ENCODE measurements around the gene ITGAV.

DNA sequence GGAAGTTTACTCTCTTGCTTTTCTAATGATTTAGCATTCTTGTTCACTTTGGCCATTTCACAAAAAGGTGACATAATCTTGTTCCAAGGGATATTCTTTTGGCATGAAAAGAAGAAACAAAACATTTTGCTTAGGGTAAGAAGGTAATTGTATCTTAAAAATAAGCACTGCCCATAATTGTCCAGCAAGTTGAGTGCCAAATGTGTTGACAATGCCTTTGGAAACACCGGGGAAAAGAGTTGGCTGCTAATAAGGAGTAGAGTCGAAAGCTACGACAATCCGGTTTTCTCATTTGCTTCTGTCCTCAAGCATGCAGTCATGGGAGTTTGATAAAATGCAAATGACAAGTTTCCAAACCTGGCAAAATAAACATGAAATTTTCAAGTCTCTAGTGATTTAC, 27.3 kb downstream of the ITGAV start:
- TF ChIP-seq, protein P1, sequence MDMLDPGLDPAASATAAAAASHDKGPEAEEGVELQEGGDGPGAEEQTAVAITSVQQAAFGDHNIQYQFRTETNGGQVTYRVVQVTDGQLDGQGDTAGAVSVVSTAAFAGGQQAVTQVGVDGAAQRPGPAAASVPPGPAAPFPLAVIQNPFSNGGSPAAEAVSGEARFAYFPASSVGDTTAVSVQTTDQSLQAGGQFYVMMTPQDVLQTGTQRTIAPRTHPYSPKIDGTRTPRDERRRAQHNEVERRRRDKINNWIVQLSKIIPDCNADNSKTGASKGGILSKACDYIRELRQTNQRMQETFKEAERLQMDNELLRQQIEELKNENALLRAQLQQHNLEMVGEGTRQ (IDR thresholded peaks at IDR 0.05; ENCODE audit: low read depth, low read length) = no peak
- TF ChIP-seq, protein P2, sequence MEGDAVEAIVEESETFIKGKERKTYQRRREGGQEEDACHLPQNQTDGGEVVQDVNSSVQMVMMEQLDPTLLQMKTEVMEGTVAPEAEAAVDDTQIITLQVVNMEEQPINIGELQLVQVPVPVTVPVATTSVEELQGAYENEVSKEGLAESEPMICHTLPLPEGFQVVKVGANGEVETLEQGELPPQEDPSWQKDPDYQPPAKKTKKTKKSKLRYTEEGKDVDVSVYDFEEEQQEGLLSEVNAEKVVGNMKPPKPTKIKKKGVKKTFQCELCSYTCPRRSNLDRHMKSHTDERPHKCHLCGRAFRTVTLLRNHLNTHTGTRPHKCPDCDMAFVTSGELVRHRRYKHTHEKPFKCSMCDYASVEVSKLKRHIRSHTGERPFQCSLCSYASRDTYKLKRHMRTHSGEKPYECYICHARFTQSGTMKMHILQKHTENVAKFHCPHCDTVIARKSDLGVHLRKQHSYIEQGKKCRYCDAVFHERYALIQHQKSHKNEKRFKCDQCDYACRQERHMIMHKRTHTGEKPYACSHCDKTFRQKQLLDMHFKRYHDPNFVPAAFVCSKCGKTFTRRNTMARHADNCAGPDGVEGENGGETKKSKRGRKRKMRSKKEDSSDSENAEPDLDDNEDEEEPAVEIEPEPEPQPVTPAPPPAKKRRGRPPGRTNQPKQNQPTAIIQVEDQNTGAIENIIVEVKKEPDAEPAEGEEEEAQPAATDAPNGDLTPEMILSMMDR (conservative IDR thresholded peaks at IDR 0.05; ENCODE audit: low read depth, low read length) = no peak
- no peak for TF ChIP-seq BHLHE40 (IDR thresholded peaks at IDR 0.05; ENCODE audit: low read depth, low read length)
- TF ChIP-seq, protein P3, sequence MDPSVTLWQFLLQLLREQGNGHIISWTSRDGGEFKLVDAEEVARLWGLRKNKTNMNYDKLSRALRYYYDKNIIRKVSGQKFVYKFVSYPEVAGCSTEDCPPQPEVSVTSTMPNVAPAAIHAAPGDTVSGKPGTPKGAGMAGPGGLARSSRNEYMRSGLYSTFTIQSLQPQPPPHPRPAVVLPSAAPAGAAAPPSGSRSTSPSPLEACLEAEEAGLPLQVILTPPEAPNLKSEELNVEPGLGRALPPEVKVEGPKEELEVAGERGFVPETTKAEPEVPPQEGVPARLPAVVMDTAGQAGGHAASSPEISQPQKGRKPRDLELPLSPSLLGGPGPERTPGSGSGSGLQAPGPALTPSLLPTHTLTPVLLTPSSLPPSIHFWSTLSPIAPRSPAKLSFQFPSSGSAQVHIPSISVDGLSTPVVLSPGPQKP (IDR thresholded peaks at IDR 0.05; ENCODE audit: borderline replicate concordance, low read depth, low read length) = no peak
- TF ChIP-seq POLR2A (IDR thresholded peaks at IDR 0.05; ENCODE audit: low read depth, low read length) = no peak
- TF ChIP-seq CEBPB (IDR thresholded peaks at IDR 0.05; ENCODE audit: low read depth, low read length) = no peak
- no peak for TF ChIP-seq SMC3 (IDR thresholded peaks at IDR 0.05; ENCODE audit: low read depth, low read length)
- TF ChIP-seq RCOR1 (IDR thresholded peaks at IDR 0.05; ENCODE audit: insufficient replicate concordance, low read length) = no peak
